Iris pigment epithelial cell (primary cell): ENCODE results near the gene IL1F10.
"Not testable (repeated sequence)": the region's sequence is repeated elsewhere in the genome, so short reads cannot be mapped to it uniquely, and the experiment has no call there.

Experiments used
- DNase-seq: peaks from one replicate; pipeline ENCODE4 v3.0.0-alpha.2; 2011; ENCODE audit warnings: low read depth

The IL1F10 gene

GRCh38 chr2:113081488-113082210 is 13.9 kb downstream of the IL1F10 start:
- DNase-seq: no peak

- DNase-seq: no peak
These were observed 15.5 kb downstream of the IL1F10 start for GRCh38 chr2:113083296-113083695.

DNA sequence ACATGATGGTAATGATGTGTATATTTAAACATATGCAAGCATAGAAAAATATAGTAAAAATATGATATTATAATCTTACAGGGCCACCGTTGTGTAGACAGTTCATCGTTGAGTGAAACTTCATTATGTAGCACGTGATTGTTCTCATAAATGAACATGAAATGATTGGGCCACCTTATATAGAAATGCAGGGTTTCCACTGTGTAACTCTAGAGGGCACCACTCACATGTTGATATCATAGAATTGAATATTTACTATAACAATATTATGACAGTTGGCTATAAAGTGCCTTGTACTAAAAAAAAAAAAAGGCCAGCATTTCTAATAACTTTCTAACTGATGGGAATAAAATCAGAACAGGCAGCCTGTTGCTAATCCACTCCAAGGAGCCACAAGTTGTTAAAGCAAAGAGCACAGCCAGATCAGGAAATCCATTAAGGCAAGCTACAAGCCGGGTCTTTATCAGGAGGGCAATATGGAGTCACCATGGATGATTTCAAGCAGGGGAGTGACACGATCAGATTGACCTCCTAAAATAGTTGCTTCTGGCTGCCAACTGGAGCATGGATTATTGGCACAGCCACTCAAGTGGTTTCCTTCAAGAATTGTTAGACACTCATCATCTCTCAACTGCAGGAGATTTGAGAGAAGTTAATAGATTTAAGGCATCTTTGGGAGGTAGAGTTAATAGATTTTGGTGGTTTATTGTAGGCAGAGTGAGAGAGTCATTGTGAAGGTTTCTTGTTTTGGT is 16.7 kb downstream of the IL1F10 start:
- DNase-seq: peak; percentile 16

GRCh38 chr2:113085542-113085941 is 17.8 kb downstream of the IL1F10 start:
- no peak for DNase-seq

DNA sequence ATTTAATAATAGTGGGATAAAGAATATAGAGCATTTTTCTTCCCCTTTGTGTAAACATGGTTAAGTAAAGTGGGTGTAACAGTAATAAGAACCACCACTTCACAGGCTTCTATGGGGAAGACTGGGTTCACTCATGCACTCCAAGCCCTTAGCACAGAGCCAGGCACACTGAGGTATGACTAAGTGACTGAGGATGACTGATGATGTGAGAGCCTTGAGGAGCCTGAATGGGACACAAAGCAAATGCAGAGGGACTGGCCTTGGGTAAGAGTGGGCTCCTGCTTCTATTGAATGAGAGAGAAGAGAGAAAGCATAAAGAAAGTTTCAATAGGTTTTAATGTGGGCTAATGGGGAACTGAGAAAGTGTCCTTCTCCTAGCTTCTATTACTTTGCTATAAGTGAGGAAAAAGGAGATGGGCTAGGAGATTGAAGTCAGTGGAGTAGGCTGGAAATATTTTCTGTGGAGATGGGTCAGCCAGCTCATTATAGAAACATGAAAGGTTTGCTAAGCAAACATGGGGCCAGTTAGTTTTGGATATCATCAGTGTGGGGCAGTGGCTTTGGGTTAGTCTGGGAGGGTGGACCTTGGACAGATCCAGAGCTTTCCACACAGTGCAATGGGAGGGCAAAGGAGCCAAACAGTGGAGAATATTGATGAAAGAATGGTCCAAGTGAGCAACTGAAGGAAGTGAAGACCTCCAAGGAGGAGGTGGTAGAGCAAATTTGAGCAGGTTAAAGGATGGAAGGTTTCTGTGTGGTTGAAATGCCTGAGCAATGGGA is 20.6 kb downstream of the IL1F10 start:
- no peak for DNase-seq

DNA sequence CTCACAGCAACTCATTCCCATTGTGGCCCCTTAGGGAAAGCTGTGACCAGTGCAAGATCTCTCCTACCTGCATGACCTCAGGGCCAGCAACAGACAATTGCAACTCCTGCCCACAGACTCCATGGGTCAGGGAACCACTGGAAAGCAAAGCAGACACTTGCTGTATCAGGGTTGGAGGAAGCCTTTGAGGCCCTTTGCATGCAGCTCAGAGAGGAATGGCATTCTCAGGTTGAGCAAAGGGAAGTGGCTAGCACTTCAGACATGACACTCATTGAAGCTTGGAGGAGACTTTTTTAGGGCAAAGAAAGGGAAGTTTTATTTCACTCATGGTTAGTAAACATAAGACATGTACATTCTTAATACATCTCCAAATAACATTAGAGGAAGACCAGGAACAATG is 22.1 kb downstream of the IL1F10 start:
- no peak for DNase-seq

- no peak for DNase-seq
These were observed 23.6 kb downstream of the IL1F10 start for GRCh38 chr2:113091231-113091896.

- DNase-seq: no peak
These were observed 25.3 kb downstream of the IL1F10 start for GRCh38 chr2:113092864-113093612.

DNA sequence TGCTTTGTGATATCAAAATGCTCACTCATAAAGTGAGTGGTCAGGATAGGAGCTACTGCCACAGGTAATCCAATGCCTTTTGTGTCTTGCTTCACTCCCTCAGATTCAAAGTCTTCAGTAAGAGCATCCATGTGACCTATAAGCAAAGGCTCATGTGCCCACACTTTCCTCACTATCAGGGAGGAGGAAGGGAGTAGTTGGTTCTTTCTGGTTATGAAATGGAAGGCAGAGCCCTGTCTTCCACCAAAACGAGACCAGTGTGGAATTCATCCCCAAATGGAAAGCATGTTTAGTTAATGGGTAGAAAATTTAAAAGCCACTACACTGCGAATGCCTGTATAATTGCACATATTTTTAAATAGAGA is 25.8 kb downstream of the IL1F10 start:
- DNase-seq: no peak

GRCh38 chr2:113096306-113096705 is 28.5 kb downstream of the IL1F10 start:
- DNase-seq: not testable (repeated sequence)

GRCh38 chr2:113096842-113097618 is 29.3 kb downstream of the IL1F10 start:
- DNase-seq: not testable (repeated sequence)

- no peak for DNase-seq
These were observed 30.3 kb downstream of the IL1F10 start for GRCh38 chr2:113098041-113098440.

GRCh38 chr2:113098532-113098931 is 30.8 kb downstream of the IL1F10 start:
- no peak for DNase-seq

- DNase-seq: no peak
These were observed 34.4 kb downstream of the IL1F10 start for GRCh38 chr2:113102133-113102532.

DNA sequence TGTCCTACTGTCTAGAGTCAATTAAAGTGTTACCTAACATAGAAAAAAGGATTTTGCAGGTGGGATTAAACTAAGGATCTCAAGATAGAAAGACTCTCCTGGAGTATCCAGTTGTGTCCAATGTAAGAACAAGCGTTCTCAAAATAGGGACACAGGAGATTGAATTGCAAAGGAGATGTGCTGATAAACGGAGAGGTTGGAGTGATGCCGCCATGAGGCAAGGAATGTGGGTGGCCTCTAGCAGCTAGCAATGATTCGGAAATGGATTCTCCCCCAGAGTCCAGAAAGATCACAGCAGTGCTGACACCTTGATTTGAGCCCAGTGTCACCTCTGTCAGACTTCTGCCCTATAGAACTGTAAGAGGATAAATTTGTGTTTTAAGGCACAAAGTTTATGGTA is 35.5 kb downstream of the IL1F10 start:
- DNase-seq: no peak

DNA sequence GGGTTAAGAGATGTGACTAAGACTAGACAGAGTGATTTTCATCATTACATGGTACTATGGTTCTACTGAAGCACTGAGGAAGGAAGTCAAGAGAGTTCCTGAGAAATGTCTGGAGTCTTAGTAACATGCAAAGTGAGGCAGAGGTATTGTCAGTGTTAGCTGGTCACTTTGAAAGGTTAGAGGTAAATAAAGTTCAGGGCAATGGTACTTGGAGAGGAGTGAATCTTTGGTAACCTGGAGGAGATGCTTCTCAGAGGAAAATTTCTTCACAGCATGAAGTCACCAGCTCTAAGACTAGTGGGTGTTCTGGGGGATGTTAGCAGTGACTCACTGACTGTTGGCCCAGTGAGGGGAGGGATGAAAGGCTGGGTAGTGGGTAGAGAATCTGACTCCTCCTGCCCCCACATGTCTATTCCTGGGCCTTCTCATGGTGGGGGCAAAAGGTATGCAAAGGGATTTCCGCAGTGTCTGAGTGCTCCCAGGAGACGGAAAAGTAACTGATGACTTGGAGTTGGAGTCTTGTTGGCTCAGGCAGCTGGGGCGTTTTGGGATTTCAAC is 36.4 kb downstream of the IL1F10 start:
- DNase-seq: peak; percentile 10

GRCh38 chr2:113105047-113105785 is 37.4 kb downstream of the IL1F10 start:
- peak; percentile 71 for DNase-seq

DNA sequence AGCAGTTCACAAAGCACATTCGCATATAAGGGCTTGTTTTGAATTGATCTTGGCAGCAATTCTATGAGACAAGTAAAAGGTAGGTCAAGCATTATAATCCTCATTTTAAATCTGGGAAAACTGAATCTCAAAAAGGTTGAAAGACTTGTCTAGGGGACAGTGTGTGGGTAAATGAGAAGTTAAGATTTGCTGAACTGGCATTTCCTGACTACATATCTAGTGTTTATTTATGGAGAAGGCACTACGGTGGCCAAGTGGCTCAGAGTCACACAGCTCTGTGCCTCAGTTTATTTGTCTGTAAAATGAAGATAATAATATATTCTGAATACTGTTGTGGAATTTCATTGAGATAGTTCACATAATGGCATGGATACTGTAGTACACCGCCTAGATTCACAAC is 43.4 kb downstream of the IL1F10 start:
- DNase-seq: no peak

DNA sequence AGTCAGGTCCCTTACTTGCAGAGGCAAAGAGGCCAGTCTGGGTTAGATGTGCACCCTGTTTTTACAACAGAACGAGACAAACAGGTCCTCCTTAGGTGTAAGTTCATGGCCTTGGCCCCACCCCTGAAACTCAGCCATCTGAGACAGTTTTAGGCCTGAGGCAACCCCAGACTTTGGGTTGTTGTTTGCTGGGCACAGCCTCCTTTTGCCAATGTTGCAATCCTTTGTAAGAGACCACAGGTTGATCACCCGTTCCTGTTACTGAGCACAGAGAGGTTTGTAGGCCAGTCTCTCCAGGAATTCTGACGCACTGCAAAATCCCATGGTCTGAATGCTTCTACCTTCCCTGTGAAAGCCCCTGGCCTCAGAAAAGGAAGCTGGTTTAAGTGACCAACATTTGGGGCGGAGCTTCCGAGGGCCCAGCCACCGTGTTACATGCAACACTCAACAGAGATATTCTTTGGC is 44.1 kb downstream of the IL1F10 start:
- DNase-seq: no peak

DNA sequence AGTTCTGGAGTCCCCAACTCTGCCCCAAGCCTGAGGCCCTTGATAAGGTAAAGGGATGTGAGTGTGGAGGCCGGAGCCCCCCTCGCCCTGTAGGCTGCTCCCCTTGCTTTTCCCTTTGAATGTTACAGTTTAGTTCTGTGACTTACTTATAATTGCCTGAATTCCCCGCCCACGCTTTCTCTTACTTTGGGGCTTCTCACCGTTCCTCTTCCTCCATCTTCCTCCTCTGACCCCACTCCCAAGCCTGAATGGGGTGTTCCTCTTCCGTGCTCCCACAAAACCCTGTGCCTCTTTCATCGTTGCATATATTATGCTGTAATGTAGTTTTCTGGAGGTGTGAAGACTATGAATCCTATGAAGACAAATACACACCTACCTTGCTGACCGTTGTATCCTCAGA is 44.7 kb downstream of the IL1F10 start:
- no peak for DNase-seq
